Right ventricle myocardium superior (tissue), 1 donor: ENCODE data around the gene AK4. TPM values are rescaled to one million over a fixed set of nuclear protein-coding genes. Genes with fewer than 3 reads are reported as not detected.

Experiments used
- total RNA-seq: library from RNA; stranded (reverse); fragmentation: NEBNext Ultra II Directional; extraction: Animal tissue kit (Norgen Biotek cat#: 25700); gene quantifications from one replicate; pipeline ENCODE4 v1.2.1, GENCODE V29; 2021
- donor health status: DM: no; HTN: yes; CAD: no; lungs with severe emphysema.

AK4 gene
- total RNA-seq, 1 donor from 2014 or later: 147 TPM

Other genes with a start within 250 kb of the AK4 start
- 94.1 TPM for gene JAK1, start 181.7 kb upstream of the AK4 start, total RNA-seq
- gene DNAJC6, start 161.3 kb downstream of the AK4 start, total RNA-seq: 2.0 TPM